Heart right ventricle (tissue), 16 donors: ENCODE results near the gene GTF2E1. TPM values are rescaled to one million over a fixed set of nuclear protein-coding genes. Genes with fewer than 3 reads are reported as not detected.

Experiments used
- ATAC-seq, 8 donors: fragments of 200-7000 bp; cut with Tn5 transposase; one replicate each; pipeline ENCODE4 v1.9.1; 2020; ENCODE audit warnings: mild to moderate bottlenecking in 8 of 8, moderate library complexity in 8 of 8, moderate number of reproducible peaks in 1 of 8
- DNase-seq, 2 donors: peaks; one replicate each; pipeline ENCODE4 v3.0.0-alpha.2; 2020
- H3K27ac ChIP-seq, 10 donors: fragments of 200-600 bp; sonication (generic) in 2 of 10; one replicate each; pipeline versions ENCODE4 v1.5.0 to v1.8.0; 2020 to 2022; ENCODE audit warnings: mild to moderate bottlenecking in 3 of 10
- H3K27me3 ChIP-seq, 7 donors: fragments of 200-600 bp; one replicate each; pipeline ENCODE4 v1.8.0; 2021 to 2022; ENCODE audit warnings: mild to moderate bottlenecking in 2 of 7
- H3K36me3 ChIP-seq, 9 donors: fragments of 200-600 bp; sonication (generic) in 1 of 9; one replicate each; pipeline versions ENCODE4 v1.5.0 to v1.8.0; 2020 to 2022; ENCODE audit warnings: mild to moderate bottlenecking in 2 of 9
- H3K4me1 ChIP-seq, 9 donors: fragments of 200-600 bp; sonication (generic) in 1 of 9; one replicate each; pipeline versions ENCODE4 v1.5.0 to v1.8.0; 2020 to 2022; ENCODE audit warnings: mild to moderate bottlenecking in 4 of 9
- H3K4me3 ChIP-seq, 10 donors: fragments of 200-600 bp; sonication (generic) in 2 of 10; one replicate each; pipeline versions ENCODE4 v1.5.0 to v1.8.0; 2020 to 2022; ENCODE audit warnings: mild to moderate bottlenecking in 7 of 10, moderate library complexity in 2 of 10
- H3K9me3 ChIP-seq, 11 donors: fragments of 200-600 bp in 10 of 11; sonication (generic) in 2 of 11; one replicate each; pipeline versions ENCODE4 v1.5.0 to v1.8.0; 2013 to 2022; ENCODE audit warnings: mild to moderate bottlenecking in 2 of 11, control low read depth in 1 of 11, moderate library complexity in 1 of 11
- CTCF ChIP-seq, 9 donors: fragments of 200-600 bp; sonication (generic) in 2 of 9; IDR thresholded peaks; one replicate each; pipeline versions ENCODE4 v1.5.0 to v1.8.0; 2021 to 2022; ENCODE audit warnings: antibody characterized with exemption in 9 of 9, mild to moderate bottlenecking in 5 of 9, moderate library complexity in 1 of 9
- WGBS, 2 donors: extraction: QIAGEN DNeasy Blood & Tissue Kit; methylation state at CpG; one replicate each; pipeline ENCODE4 v1.1.7; 2013; ENCODE audit warnings: inconsistent platforms in 1 of 2; 5-methylcytosine and 5-hydroxymethylcytosine counted together
- intact Hi-C, 10 donors: fragments of 100-400 bp; cut with DNase I; formaldehyde crosslinking; loops; one replicate each; pipeline versions ENCODE4 v1.11.1 to v1.14.2; 2022
- polyA plus RNA-seq, 2 donors: library from polyadenylated mRNA; stranded (reverse); fragments of 200-250 nt; gene quantifications; one replicate each; pipeline ENCODE4 v1.2.3, GENCODE V29; 2013
- total RNA-seq, 10 donors: library from RNA; stranded (reverse); fragmentation: NEBNext Ultra II Directional in 3 of 10; extraction: Animal tissue kit (Norgen Biotek cat#: 25700) in 3 of 10; gene quantifications; one replicate each; pipeline versions ENCODE4 v1.2.1 to v1.2.4, GENCODE V29; 2021 to 2023
- donor health status: Arrhythmogenic right ventricular cardiomyopathy.
- donor health status: ischemic (EF 13 %, LVEDD 7.1; RV severe dilation, severe dysfunction).
- donor health status: healthy with polysubstance abuse.
- donor health status: DM: no; HTN: yes; CAD: no.
- donor health status: DM: no; HTN: no; CAD: no.
- donor health status: ischemic (EF 25% LVEDD 6.9; RV normal size, moderate dysfunction).
- donor health status: ischemic (EF 25% LVEDD 5.7; RV mildly dilated, moderate dysfunction).
- donor health status: healthy.
- donor health status: DM: yes; HTN: yes; CAD: no.
- donor health status: Ischemic cardiomyopathy.
- donor health status: ischemic (EF 35%, LVEDD 5.7; RV mildly dilated, moderate dysfunction).
- donor health status: nonischemic (EF 11% LVEDD 7.7; RV severe dilation, severe dysfunction).
- donor health status: DM: yes; HTN: yes; CAD: no.
- donor health status: PGD.
- donor health status: ischemic (EF 29% LVEDD 5.4; RV normal size, mild dysfunction).
- donor health status: nonischemic (EF 23%, LVEDD 6.1; RV moderate dilation, normal function).

The GTF2E1 gene
- total and polyA plus RNA-seq, 12 donors, result 3.7 to 16.2 (median 11.3) TPM

DNA sequence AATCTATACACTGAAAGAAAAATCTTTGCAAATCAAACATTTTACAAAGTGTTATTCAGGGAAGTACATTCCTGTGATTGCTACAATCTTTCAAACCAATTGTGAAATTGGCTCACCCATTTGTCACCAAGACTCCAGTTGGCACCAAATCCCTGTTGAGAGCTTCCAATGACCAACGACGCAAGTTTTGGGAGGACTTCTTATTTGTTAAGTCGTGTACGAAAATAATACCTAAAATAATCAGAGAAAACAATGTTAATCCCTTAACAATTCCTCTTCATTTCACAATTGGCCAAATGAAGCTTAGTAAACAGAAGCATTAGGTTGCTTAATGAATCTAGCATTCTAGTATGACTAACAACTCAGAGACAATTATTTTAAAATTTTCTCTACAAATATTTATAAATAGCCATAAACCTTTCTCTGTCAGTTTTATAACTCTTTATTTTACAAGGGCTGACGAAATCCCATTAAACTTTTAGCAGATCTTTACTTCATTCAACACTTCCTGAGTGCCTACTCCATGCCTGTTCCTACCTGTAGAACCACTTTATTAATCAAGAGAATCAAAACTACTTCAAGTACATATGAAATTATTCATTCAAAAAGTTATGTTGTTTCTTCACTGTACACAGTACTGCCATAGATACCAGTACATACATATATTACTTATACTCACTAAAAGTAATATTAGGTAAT lies 36.5 kb upstream of the GTF2E1 start:
- intact Hi-C loops, result no loop called here
- H3K4me1 ChIP-seq, result no peaks in the 10 kb centered on the region
- H3K27me3 ChIP-seq, result no peaks in the 10 kb centered on the region
- H3K36me3 ChIP-seq, result peaks cover 0 to 61% (median 9%) of the 10 kb centered on the region in 9 donors
- H3K4me3 ChIP-seq, result no peak overlapping the region
- H3K9me3 ChIP-seq, result peaks cover 0 to 16% (median 0%) of the 10 kb centered on the region in 11 donors
- no peak for TF ChIP-seq CTCF (IDR thresholded peaks at IDR 0.05)
- 91 to 96% methylated on average over 5 of the region's 5 CpGs for WGBS, 2 donors
- ATAC-seq (no peak), DNase-seq (no peak)
- H3K27ac ChIP-seq, result no peak overlapping the region

DNA sequence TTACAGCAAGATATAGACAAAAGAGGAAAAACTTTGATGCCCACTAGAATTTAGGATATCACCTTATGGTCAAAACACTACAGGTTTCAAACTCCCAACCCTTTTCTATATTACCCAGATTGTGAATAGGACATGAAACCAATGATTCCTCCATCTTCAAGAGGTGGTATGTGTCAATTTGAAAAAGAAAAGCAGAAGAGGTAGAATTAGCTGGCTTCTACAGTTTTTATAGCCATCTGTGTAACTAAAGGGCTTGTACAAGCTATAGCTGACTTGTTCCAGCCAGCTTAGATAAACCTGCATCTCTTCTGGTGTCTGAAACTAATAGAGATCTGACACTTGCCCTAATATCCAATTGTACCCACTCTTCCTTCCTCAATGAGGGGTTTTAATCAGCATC lies 35.6 kb upstream of the GTF2E1 start:
- no peak overlapping the region for H3K27ac ChIP-seq
- peaks cover 0 to 61% (median 9%) of the 10 kb centered on the region in 9 donors for H3K36me3 ChIP-seq
- intact Hi-C loops, result no loop called here
- H3K27me3 ChIP-seq, result no peaks in the 10 kb centered on the region
- DNase-seq, result no peak
- H3K4me3 ChIP-seq, result no peak overlapping the region
- H3K9me3 ChIP-seq, result peaks cover 0 to 16% (median 0%) of the 10 kb centered on the region in 11 donors
- no peak for TF ChIP-seq CTCF (IDR thresholded peaks at IDR 0.05)
- ATAC-seq, result no peak
- H3K4me1 ChIP-seq, result no peaks in the 10 kb centered on the region

DNA sequence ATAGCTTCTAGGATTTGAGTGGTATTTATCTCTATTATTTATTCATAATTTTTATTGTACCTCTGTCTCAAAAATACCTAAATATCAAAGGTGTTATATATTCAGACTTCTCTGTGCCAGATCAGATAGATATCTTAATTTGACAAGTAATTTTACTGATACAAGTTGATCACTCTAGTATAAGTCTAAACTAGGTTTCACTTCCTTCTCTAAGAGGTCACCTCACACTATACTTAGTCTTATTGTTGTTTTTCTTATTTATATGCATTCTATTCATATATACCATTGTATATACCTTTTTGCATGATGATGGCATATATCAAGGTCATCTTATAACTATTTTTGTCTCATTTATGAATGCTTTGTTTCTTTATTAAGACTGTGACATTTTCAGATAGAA lies 34.1 kb upstream of the GTF2E1 start:
- Histone ChIP-seq H3K36me3 (peaks cover 0 to 57% (median 9%) of the 10 kb centered on the region in 9 donors), H3K27me3 (no peaks in the 10 kb centered on the region), H3K4me3 (no peak overlapping the region), H3K4me1 (no peaks in the 10 kb centered on the region), H3K9me3 (peaks cover 0 to 8% (median 0%) of the 10 kb centered on the region in 11 donors), H3K27ac (no peak overlapping the region)
- ATAC-seq (no peak), DNase-seq (no peak)
- intact Hi-C loops, result no loop called here
- no peak for TF ChIP-seq CTCF (IDR thresholded peaks at IDR 0.05)

GRCh38 chr3:120710369-120710768 lies 32.2 kb upstream of the GTF2E1 start:
- H3K27me3 ChIP-seq, result no peaks in the 10 kb centered on the region
- no peak overlapping the region for H3K4me3 ChIP-seq
- H3K36me3 ChIP-seq, result peaks cover 0 to 37% (median 4%) of the 10 kb centered on the region in 9 donors
- H3K4me1 ChIP-seq, result no peaks in the 10 kb centered on the region
- DNase-seq (no peak), ATAC-seq (no peak)
- intact Hi-C loops, result no loop called here
- WGBS, 2 donors, result 94 to 95% methylated on average over 1 of the region's 1 CpG
- TF ChIP-seq CTCF (IDR thresholded peaks at IDR 0.05), result no peak
- no peak overlapping the region for H3K27ac ChIP-seq
- no peaks in the 10 kb centered on the region for H3K9me3 ChIP-seq
